PC-9 (cell line): ENCODE measurements around the gene PITPNB. TPM values are rescaled to one million over a fixed set of nuclear protein-coding genes. Genes with fewer than 3 reads are reported as not detected.

Source experiments
- Bru-seq: library from RNA; stranded (reverse); fragments of 400-500 nt; gene quantifications from one replicate; lab custom pipeline; 2021; lab: Mats Ljungman, UMichigan
- BruChase-seq, 2 experiments: library from RNA; stranded (reverse); fragments of 400-500 nt; gene quantifications; one replicate each; lab custom pipeline; 2021; lab: Mats Ljungman, UMichigan
- BruUV-seq: library from RNA; stranded (reverse); fragments of 400-500 nt; replicated peaks from 2 replicates; lab custom pipeline; 2021; lab: Mats Ljungman, UMichigan
- CTCF ChIA-PET: fragments of 300-600 bp; sonication (Branson Sonifier 250); formaldehyde crosslinking; loops from one replicate; lab custom pipeline; 2022; ENCODE audit warnings: antibody characterized with exemption; lab: Charles Lee
- POLR2A ChIA-PET: fragments of 300-600 bp; sonication (Branson Sonifier 250); formaldehyde crosslinking; loops from one replicate; lab custom pipeline; 2022; ENCODE audit warnings: antibody characterized with exemption; ENCODE audit not compliant: unreplicated experiment; lab: Charles Lee
- DNase-seq, 2 experiments: peaks; one replicate each; pipeline versions ENCODE4 v3.0.0 to v3.0.0-alpha.2; 2015 to 2022; ENCODE audit warnings: mixed read lengths in 1 of 2
- H2AFZ ChIP-seq: fragments of 200-600 bp; sonication (generic); 2 replicates; pipeline ENCODE4 v1.8.1; 2017; ENCODE audit warnings: antibody characterized with exemption
- H3F3A ChIP-seq: fragments of 200-600 bp; sonication (generic); 2 replicates; pipeline ENCODE4 v1.8.1; 2017; ENCODE audit warnings: antibody characterized with exemption, mild to moderate bottlenecking, low read depth; ENCODE audit not compliant: insufficient read depth
- H3K27ac ChIP-seq: fragments of 200-600 bp; sonication (generic); 2 replicates; pipeline ENCODE4 v1.6.1; 2016; ENCODE audit warnings: mixed run types
- H3K27me3 ChIP-seq: fragments of 200-600 bp; sonication (generic); 2 replicates; pipeline ENCODE4 v1.6.1; 2016; ENCODE audit warnings: low read depth, mixed run types; ENCODE audit not compliant: insufficient read depth
- H3K36me3 ChIP-seq: fragments of 200-600 bp; sonication (generic); 2 replicates; pipeline ENCODE4 v1.6.1; 2016; ENCODE audit warnings: low read depth, mixed run types
- H3K4me1 ChIP-seq: fragments of 200-600 bp; sonication (generic); replicated peaks from 2 replicates; pipeline ENCODE4 v1.6.1; 2016; ENCODE audit warnings: mixed run types; ENCODE audit not compliant: insufficient read depth
- H3K4me2 ChIP-seq: fragments of 200-600 bp; sonication (generic); 2 replicates; pipeline ENCODE4 v1.6.1; 2017; ENCODE audit warnings: mixed run types
- H3K4me3 ChIP-seq: fragments of 200-600 bp; sonication (generic); 2 replicates; pipeline ENCODE4 v1.6.1; 2016; ENCODE audit warnings: mixed run types
- H3K79me2 ChIP-seq: fragments of 200-600 bp; sonication (generic); 2 replicates; pipeline ENCODE4 v1.6.1; 2017; ENCODE audit warnings: low read depth, mixed run types
- H3K9me2 ChIP-seq: fragments of 200-600 bp; sonication (generic); 2 replicates; pipeline ENCODE4 v1.8.1; 2017; ENCODE audit warnings: mild to moderate bottlenecking; ENCODE audit not compliant: insufficient read depth
- H3K9me3 ChIP-seq: fragments of 200-600 bp; sonication (generic); 2 replicates; pipeline ENCODE4 v1.8.1; 2016; ENCODE audit warnings: low read depth; ENCODE audit not compliant: insufficient read depth
- H4K20me1 ChIP-seq: fragments of 200-600 bp; sonication (generic); 2 replicates; pipeline ENCODE4 v1.8.1; 2017; ENCODE audit not compliant: insufficient read depth
- EZH2 ChIP-seq: fragments of 200-600 bp; sonication (generic); IDR thresholded peaks from 2 replicates; pipeline ENCODE4 v1.8.0; 2017; ENCODE audit warnings: antibody characterized with exemption, low read depth
- intact Hi-C: fragments of 100-400 bp; cut with micrococcal nuclease; formaldehyde crosslinking; loops from one replicate; pipeline ENCODE4 v1.10.0; 2022; ENCODE audit not compliant: unreplicated experiment
- long read RNA-seq: library from polyadenylated mRNA; stranded (forward); transcript quantifications from one replicate; pipeline ENCODE4 v2.0.0, GENCODE V29; 2022
- total RNA-seq: library from RNA; stranded (reverse); gene quantifications from 2 replicates; pipeline ENCODE4 v1.2.3, GENCODE V29; 2021
- TF ChIP-seq, protein P1 (sequence below): fragments of 200-600 bp; sonication (generic); conservative IDR thresholded peaks from 2 replicates; pipeline ENCODE4 v1.6.1; 2017; ENCODE audit warnings: mixed run types, antibody characterized with exemption, mild to moderate bottlenecking, moderate library complexity

The PITPNB gene
- total RNA-seq (37.1 and 49.6 TPM in 2 replicates), Bru-seq, nascent RNA (percentile 92 among the genes with signal in this experiment), BruChase-seq, experiment 1, labeled RNA remaining after a 2-hour chase (percentile 93 among the genes with signal in this experiment), BruChase-seq, experiment 2, labeled RNA remaining after a 6-hour chase (percentile 89 among the genes with signal in this experiment)
- long read RNA-seq, partial matches to known transcripts: 5 of 146 reads
- long read RNA-seq, other reads (novel, unspliced or antisense): 134 of 146 reads

DNA sequence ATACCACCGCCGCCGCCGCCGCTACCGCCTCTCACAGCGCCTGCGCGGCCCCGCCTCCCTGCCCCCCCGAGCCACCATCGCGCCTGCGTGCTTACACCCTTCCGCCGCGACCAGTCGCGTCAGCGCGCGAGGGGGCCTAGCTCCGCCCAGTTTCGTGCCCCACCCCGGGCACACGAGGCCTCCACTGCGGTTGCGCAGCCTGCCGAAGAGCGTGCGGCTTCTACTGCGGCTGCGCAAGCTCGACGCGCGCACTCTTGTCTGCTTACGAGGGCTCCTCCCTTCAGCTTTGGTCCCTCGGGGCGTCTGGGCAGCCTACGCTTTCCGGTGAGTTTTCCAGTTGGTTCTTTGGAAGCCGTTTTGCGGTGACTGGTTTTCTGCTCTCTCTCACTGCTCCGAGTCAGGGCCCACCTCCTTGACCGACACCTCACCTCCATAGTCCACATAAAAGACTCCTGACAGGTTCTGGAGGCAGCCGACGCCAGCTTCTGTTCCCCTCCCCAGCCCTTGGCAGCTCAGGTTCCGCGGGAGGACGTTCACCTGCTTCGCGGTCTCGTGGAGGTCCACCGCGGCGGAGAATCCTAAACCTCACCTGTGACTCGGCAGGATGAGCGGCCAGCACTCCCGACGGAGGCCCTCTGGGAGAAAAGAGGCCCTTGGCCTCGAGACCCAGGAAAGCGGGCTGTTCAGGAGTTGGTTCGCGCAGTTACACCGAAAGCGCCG is at the start of gene PITPNB:
TSS of gene PITPNB (minus strand) at position 35 of the 720 bp plus-strand sequence. CDS start 65 bp downstream, outside the sequence.
- peak within 1 kb of the TSS; percentile 80 for H3K27ac ChIP-seq
- TF ChIP-seq, protein P1, sequence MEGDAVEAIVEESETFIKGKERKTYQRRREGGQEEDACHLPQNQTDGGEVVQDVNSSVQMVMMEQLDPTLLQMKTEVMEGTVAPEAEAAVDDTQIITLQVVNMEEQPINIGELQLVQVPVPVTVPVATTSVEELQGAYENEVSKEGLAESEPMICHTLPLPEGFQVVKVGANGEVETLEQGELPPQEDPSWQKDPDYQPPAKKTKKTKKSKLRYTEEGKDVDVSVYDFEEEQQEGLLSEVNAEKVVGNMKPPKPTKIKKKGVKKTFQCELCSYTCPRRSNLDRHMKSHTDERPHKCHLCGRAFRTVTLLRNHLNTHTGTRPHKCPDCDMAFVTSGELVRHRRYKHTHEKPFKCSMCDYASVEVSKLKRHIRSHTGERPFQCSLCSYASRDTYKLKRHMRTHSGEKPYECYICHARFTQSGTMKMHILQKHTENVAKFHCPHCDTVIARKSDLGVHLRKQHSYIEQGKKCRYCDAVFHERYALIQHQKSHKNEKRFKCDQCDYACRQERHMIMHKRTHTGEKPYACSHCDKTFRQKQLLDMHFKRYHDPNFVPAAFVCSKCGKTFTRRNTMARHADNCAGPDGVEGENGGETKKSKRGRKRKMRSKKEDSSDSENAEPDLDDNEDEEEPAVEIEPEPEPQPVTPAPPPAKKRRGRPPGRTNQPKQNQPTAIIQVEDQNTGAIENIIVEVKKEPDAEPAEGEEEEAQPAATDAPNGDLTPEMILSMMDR: no peak
- H3K4me3 ChIP-seq: peak within 1 kb of the TSS; percentile 86
- no peaks in the 10 kb centered on the region for H3K36me3 ChIP-seq
- H3K27me3 ChIP-seq: no peaks in the 10 kb centered on the region
- no peaks in the 10 kb centered on the region for H3K9me2 ChIP-seq
- H2AFZ ChIP-seq: peak within 1 kb of the TSS; percentile 93
- H3K9me3 ChIP-seq: no peaks in the 10 kb centered on the region
- POLR2A ChIA-PET: interaction anchor here (0.5 to 0.7 kb wide), 6 partner anchors 16 to 1435 kb away, joined by 3 to 8 read pairs (median 4); no protein-coding TSS in a partner anchor
- peak; percentile 89 to 94 for DNase-seq
- intact Hi-C loops: no loop called here
- H3K79me2 ChIP-seq: peaks cover 72% of the 10 kb centered on the region
- H4K20me1 ChIP-seq: peaks cover 42% of the 10 kb centered on the region
- H3F3A ChIP-seq: 0 out of 2 replicates have a peak, but pooled peaks cover 12% of the 10 kb centered on the region
- H3K4me1 ChIP-seq: peaks cover 31% of the 10 kb centered on the region
- BruUV-seq: TSS peak; percentile 88
- H3K4me2 ChIP-seq: peak within 1 kb of the TSS; percentile 81
- CTCF ChIA-PET: interaction anchor here (0.6 to 1.0 kb wide), 2 partner anchors 34 to 1088 kb away, joined by 3 to 4 read pairs; no protein-coding TSS in a partner anchor

DNA sequence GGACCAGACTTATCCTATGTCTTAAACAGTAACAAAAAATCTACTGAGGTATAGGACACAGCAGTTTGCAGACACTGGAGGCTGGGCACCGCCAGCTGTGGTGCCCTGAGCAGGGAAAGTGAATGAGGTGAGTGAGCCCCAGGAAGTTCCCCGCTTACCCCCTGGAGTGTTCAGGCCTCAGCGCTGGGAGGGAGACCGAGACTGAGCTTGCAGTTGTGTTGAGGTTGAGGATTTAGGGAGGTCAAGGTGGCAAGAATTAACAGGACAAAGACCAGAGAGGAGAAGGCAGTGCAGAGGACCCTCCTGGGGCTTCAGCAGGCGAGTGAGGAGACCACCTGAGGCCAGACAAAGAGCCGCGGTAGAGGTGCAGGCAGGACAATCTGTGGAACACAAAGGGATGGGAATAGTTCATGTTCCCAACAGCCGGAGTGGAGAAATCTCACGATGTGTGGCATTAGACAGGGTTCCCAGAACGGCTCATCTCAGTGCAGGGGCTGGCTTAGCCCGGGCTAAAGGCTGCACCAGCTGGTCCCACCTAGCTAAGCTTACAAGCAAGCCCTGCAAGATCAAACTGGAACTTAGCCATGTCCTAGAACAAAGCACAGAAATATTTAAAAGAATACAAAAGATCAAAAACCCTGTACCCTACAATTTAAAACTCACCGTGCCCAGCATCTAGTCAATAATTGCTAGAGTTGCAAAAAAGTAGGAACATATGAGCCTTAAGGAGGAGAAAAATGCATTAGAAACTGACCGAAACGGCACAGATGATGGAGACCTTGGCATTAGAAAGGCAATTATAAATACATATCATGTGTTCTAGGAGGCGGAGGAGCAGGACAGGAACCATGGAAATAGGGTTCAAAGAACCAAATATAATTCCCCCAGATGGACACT is 47.4 kb upstream of the PITPNB start:
- no peaks in the 10 kb centered on the region for H3F3A ChIP-seq
- no peak overlapping the region for H3K27ac ChIP-seq
- H3K27me3 ChIP-seq: no peaks in the 10 kb centered on the region
- H3K4me3 ChIP-seq: no peak overlapping the region
- no peaks in the 10 kb centered on the region for H4K20me1 ChIP-seq
- CTCF ChIA-PET: interaction anchor here (0.5 kb wide), 1 partner anchor 554 kb away, joined by 3 read pairs; no protein-coding TSS in a partner anchor
- no peaks in the 10 kb centered on the region; the same call in 1 of the 2 replicates for H3K9me3 ChIP-seq
- H3K4me2 ChIP-seq: no peak overlapping the region
- intact Hi-C loops: no loop called here
- no peaks in the 10 kb centered on the region for H3K4me1 ChIP-seq
- no peaks in the 10 kb centered on the region for H3K79me2 ChIP-seq
- H2AFZ ChIP-seq: no peak overlapping the region
- TF ChIP-seq, protein P1: no peak
- no peak for TF ChIP-seq EZH2
- no peaks in the 10 kb centered on the region for H3K36me3 ChIP-seq
- BruUV-seq: no TSS peak
- DNase-seq: no peak
- no peaks in the 10 kb centered on the region for H3K9me2 ChIP-seq
- POLR2A ChIA-PET: no interaction called here
